ENCODE measurements around the gene PAN2. TPM values are rescaled to one million over a fixed set of nuclear protein-coding genes. Genes with fewer than 3 reads are reported as not detected.

The PAN2 gene
- polyA plus RNA-seq, 3 donors: 8.8 to 120 (median 16.0) TPM

GRCh38 chr12:56311003-56311402 is 22.8 kb downstream of the PAN2 start:
- Histone ChIP-seq H3K4me3 (replicated peaks in 1 of 3; ENCODE audit: low read depth in 2 of 3, low read length in 3 of 3) (no peak overlapping the region), H4K20me1 (ENCODE audit: insufficient read depth, low read length) (no peaks in the 10 kb centered on the region), H2AFZ (ENCODE audit: insufficient read depth, low read depth, low read length, poor library complexity, severe bottlenecking) (no peak overlapping the region), H3K9me3 (replicated peaks in 1 of 2; ENCODE audit: control insufficient read depth in 1 of 2, insufficient read depth in 1 of 2, low read length in 2 of 2) (no peaks in the 10 kb centered on the region), H3K27ac (ENCODE audit: low read depth in 1 of 2, low read length in 2 of 2) (no peak overlapping the region), H3K4me1 (ENCODE audit: control insufficient read depth in 1 of 2, insufficient read depth in 2 of 2, low read length in 2 of 2) (peaks cover 9 to 10% of the 10 kb centered on the region in 2 donors), H3K4me2 (replicated peaks; ENCODE audit: extremely low read depth, low read length, poor library complexity, severe bottlenecking) (no peak overlapping the region), H3K27me3 (ENCODE audit: control insufficient read depth in 2 of 2, insufficient read depth in 2 of 2, low read length in 2 of 2) (no peaks in the 10 kb centered on the region), H3K36me3 (replicated peaks in 1 of 2; ENCODE audit: control insufficient read depth in 1 of 2, insufficient read depth in 2 of 2, low read length in 2 of 2) (peaks cover 41 to 59% of the 10 kb centered on the region in 2 donors), H3K79me2 (ENCODE audit: insufficient read depth, low read length) (peaks cover 13% of the 10 kb centered on the region), H3K9ac (ENCODE audit: insufficient read depth, low read length, poor library complexity, severe bottlenecking) (no peak overlapping the region)
- no peak for TF ChIP-seq CTCF (IDR thresholded peaks at IDR 0.05)
- intact Hi-C loops (cut with micrococcal nuclease): no loop called here
- peaks cover 0 to 1% (median 0%) of the 10 kb centered on the region in 7 donors for H3K9me3 Mint-ChIP-seq
- DNase-seq: no peak
- H3K27ac Mint-ChIP-seq: no peak overlapping the region
- no peaks in the 10 kb centered on the region for H3K27me3 Mint-ChIP-seq (ENCODE audit: low read depth in 3 of 3)
- WGBS (ENCODE audit: insufficient coverage): 100% methylated on average over 12 of the region's 12 CpGs
- no peak overlapping the region for H3K4me3 Mint-ChIP-seq
- peaks cover 12% of the 10 kb centered on the region for H3K4me1 Mint-ChIP-seq
- peaks cover 30 to 63% of the 10 kb centered on the region in 2 donors for H3K36me3 Mint-ChIP-seq

- H3K4me2 ChIP-seq (replicated peaks; ENCODE audit: extremely low read depth, low read length, poor library complexity, severe bottlenecking): no peak overlapping the region
These were observed 25.1 kb downstream of the PAN2 start for GRCh38 chr12:56308714-56309113.

More at GRCh38 chr12:56308714-56309113, 25.1 kb downstream of the PAN2 start:
- no peak for TF ChIP-seq CTCF (IDR thresholded peaks at IDR 0.05)
- no peak overlapping the region for H3K27ac Mint-ChIP-seq
- no peaks in the 10 kb centered on the region for H3K27me3 ChIP-seq (ENCODE audit: control insufficient read depth in 2 of 2, insufficient read depth in 2 of 2, low read length in 2 of 2)
- H3K9ac ChIP-seq (ENCODE audit: insufficient read depth, low read length, poor library complexity, severe bottlenecking): no peak overlapping the region
- H3K4me3 Mint-ChIP-seq: no peak overlapping the region
- H2AFZ ChIP-seq (ENCODE audit: insufficient read depth, low read depth, low read length, poor library complexity, severe bottlenecking): no peak overlapping the region
- no peaks in the 10 kb centered on the region for H3K79me2 ChIP-seq (ENCODE audit: insufficient read depth, low read length)
- no peak overlapping the region for H3K4me3 ChIP-seq (replicated peaks in 1 of 3; ENCODE audit: low read depth in 2 of 3, low read length in 3 of 3)
- intact Hi-C loops (cut with micrococcal nuclease): no loop called here
- H3K9me3 Mint-ChIP-seq: no peaks in the 10 kb centered on the region
- no peak for DNase-seq
- H3K27me3 Mint-ChIP-seq (ENCODE audit: low read depth in 3 of 3): no peaks in the 10 kb centered on the region
- peaks cover 34 to 67% of the 10 kb centered on the region in 2 donors for H3K36me3 Mint-ChIP-seq
- no peaks in the 10 kb centered on the region for H3K9me3 ChIP-seq (replicated peaks in 1 of 2; ENCODE audit: control insufficient read depth in 1 of 2, insufficient read depth in 1 of 2, low read length in 2 of 2)
- no peaks in the 10 kb centered on the region for H3K4me1 ChIP-seq (ENCODE audit: control insufficient read depth in 1 of 2, insufficient read depth in 2 of 2, low read length in 2 of 2)
- 80% methylated on average over 1 of the region's 3 CpGs for WGBS (ENCODE audit: insufficient coverage)
- H3K36me3 ChIP-seq (replicated peaks in 1 of 2; ENCODE audit: control insufficient read depth in 1 of 2, insufficient read depth in 2 of 2, low read length in 2 of 2): peaks cover 39 to 67% of the 10 kb centered on the region in 2 donors
- H3K4me1 Mint-ChIP-seq: peaks cover 2% of the 10 kb centered on the region
- H4K20me1 ChIP-seq (ENCODE audit: insufficient read depth, low read length): no peaks in the 10 kb centered on the region
- H3K27ac ChIP-seq (ENCODE audit: low read depth in 1 of 2, low read length in 2 of 2): no peak overlapping the region

All from CD14-positive monocyte (primary cell).